HCT116 (cell line): ENCODE measurements around the gene BLOC1S3. TPM values are rescaled to one million over a fixed set of nuclear protein-coding genes. Genes with fewer than 3 reads are reported as not detected.

Experiments
- ATAC-seq: fragments of 200-7000 bp; cut with Tn5 transposase; 2 replicates; pipeline ENCODE4 v1.9.1; 2020; ENCODE audit warnings: mild to moderate bottlenecking, moderate library complexity
- BruUV-seq: library from RNA; stranded (reverse); fragments of 400-500 nt; replicated peaks from 2 replicates; lab custom pipeline; 2021; lab: Mats Ljungman, UMichigan
- CTCF ChIA-PET: fragments of 300-600 bp; sonication (Branson Sonifier 250); formaldehyde crosslinking; loops from one replicate; lab custom pipeline; 2021; ENCODE audit warnings: antibody characterized with exemption; lab: Charles Lee
- POLR2A ChIA-PET: fragments of 300-600, 350-600 bp; sonication (Branson Sonifier 250); formaldehyde crosslinking; loops from one replicate; lab custom pipeline; 2021; ENCODE audit warnings: antibody characterized with exemption; lab: Charles Lee
- RAD21 ChIA-PET, 2 experiments: fragments of 300-600 bp; sonication (Branson Sonifier 250); formaldehyde crosslinking; loops; one replicate each; lab custom pipeline; 2023; ENCODE audit warnings: low total read pairs in 2 of 2; ENCODE audit not compliant: uncharacterized antibody in 2 of 2, unreplicated experiment in 2 of 2, low non-redundant PET in 1 of 2; lab: Charles Lee
- DNase-seq: peaks from one replicate; pipeline ENCODE4 v3.0.0-alpha.2; 2010; ENCODE audit warnings: low read depth, low spot score
- H2AFZ ChIP-seq: fragments of 200-600 bp; shearing (Covaris generic), sonication (generic); 2 replicates; pipeline ENCODE4 v1.6.1; 2017; ENCODE audit warnings: low read depth, mixed run types, mixed read lengths, antibody characterized with exemption, low read length; ENCODE audit not compliant: poor library complexity, severe bottlenecking
- H3K27ac ChIP-seq: 2 replicates; pipeline ENCODE4 v1.5.1; 2012; ENCODE audit warnings: low read depth, low read length
- H3K27me3 ChIP-seq: fragments of 200-600 bp; sonication (generic); 2 replicates; pipeline ENCODE4 v1.6.1; 2016; ENCODE audit warnings: mixed run types, low read length, mixed read lengths; ENCODE audit not compliant: insufficient read depth
- H3K36me3 ChIP-seq, 2 experiments: fragments of 200-500 bp in 1 of 2; fragments of 200-600 bp in 1 of 2; sonication (Bioruptor generic) in 1 of 2; sonication (generic) in 1 of 2; 2 replicates each; pipeline versions ENCODE4 v1.5.1 to v1.6.1; 2014 to 2016; ENCODE audit warnings: low read length in 2 of 2, inconsistent platforms in 1 of 2, mixed read lengths in 1 of 2, mixed run types in 1 of 2; ENCODE audit not compliant: insufficient read depth in 2 of 2, control insufficient read depth in 1 of 2
- H3K4me1 ChIP-seq, 2 experiments: fragments of 200-600 bp in 1 of 2; sonication (generic) in 1 of 2; 2 replicates each; pipeline versions ENCODE4 v1.5.1 to v1.6.1; 2012 to 2017; ENCODE audit warnings: low read length in 2 of 2, inconsistent platforms in 1 of 2, mild to moderate bottlenecking in 1 of 2, mixed read lengths in 1 of 2, mixed run types in 1 of 2, moderate library complexity in 1 of 2; ENCODE audit not compliant: insufficient read depth in 2 of 2, control insufficient read depth in 1 of 2
- H3K4me2 ChIP-seq: fragments of 200-600 bp; sonication (generic); 2 replicates; pipeline ENCODE4 v1.6.1; 2017; ENCODE audit warnings: mixed run types, low read length, mixed read lengths
- H3K4me3 ChIP-seq, 2 experiments: fragments of 200-600 bp in 1 of 2; sonication (generic) in 1 of 2; replicated peaks in 1 of 2; 2 replicates each; pipeline ENCODE4 v1.5.1; 2011 to 2016; ENCODE audit warnings: low read length in 2 of 2, control low read depth in 1 of 2, low read depth in 1 of 2, mild to moderate bottlenecking in 1 of 2, mixed read lengths in 1 of 2, mixed run types in 1 of 2
- H3K79me2 ChIP-seq: fragments of 200-600 bp; sonication (generic); 2 replicates; pipeline ENCODE4 v1.6.1; 2017; ENCODE audit warnings: mild to moderate bottlenecking, mixed run types, low read length, moderate library complexity, mixed read lengths; ENCODE audit not compliant: insufficient read depth
- H3K9ac ChIP-seq: fragments of 200-600 bp; sonication (generic); 2 replicates; pipeline ENCODE4 v1.6.1; 2016; ENCODE audit warnings: low read length, mixed read lengths
- H3K9me2 ChIP-seq: fragments of 200-600 bp; sonication (generic), shearing (Covaris generic); 2 replicates; pipeline ENCODE4 v1.6.1; 2017; ENCODE audit warnings: mixed run types, mild to moderate bottlenecking, moderate library complexity; ENCODE audit not compliant: insufficient read depth
- H3K9me3 ChIP-seq, 2 experiments: fragments of 200-500 bp in 1 of 2; fragments of 200-600 bp in 1 of 2; sonication (Bioruptor generic) in 1 of 2; sonication (generic) in 1 of 2; 2 replicates each; pipeline ENCODE4 v1.6.1; 2014 to 2017; ENCODE audit warnings: low read length in 2 of 2, mixed read lengths in 2 of 2, inconsistent platforms in 1 of 2, low read depth in 1 of 2, mild to moderate bottlenecking in 1 of 2, mixed run types in 1 of 2, moderate library complexity in 1 of 2; ENCODE audit not compliant: control insufficient read depth in 1 of 2, insufficient read depth in 1 of 2
- H4K20me1 ChIP-seq: fragments of 200-600 bp; sonication (generic), shearing (Covaris generic); 2 replicates; pipeline ENCODE4 v1.6.1; 2017; ENCODE audit warnings: mixed run types, mild to moderate bottlenecking, moderate library complexity; ENCODE audit not compliant: insufficient read depth
- CEBPB ChIP-seq: IDR thresholded peaks from 2 replicates; pipeline ENCODE4 v1.6.1; 2012; ENCODE audit warnings: low read depth
- EZH2 ChIP-seq: fragments of 200-600 bp; sonication (generic); IDR thresholded peaks from 2 replicates; pipeline ENCODE4 v1.6.1; 2017; ENCODE audit warnings: antibody characterized with exemption, mixed run types
- EZH2phosphoT487 ChIP-seq: fragments of 200-600 bp; IDR thresholded peaks from 2 replicates; pipeline ENCODE4 v1.6.1; 2018; ENCODE audit warnings: antibody characterized with exemption, borderline replicate concordance
- FOSL1 ChIP-seq: IDR thresholded peaks from 2 replicates; pipeline ENCODE4 v1.6.1; 2012; ENCODE audit warnings: low read depth
- POLR2A ChIP-seq: IDR thresholded peaks from 2 replicates; pipeline ENCODE4 v1.7.0; 2011; ENCODE audit warnings: borderline replicate concordance; ENCODE audit not compliant: insufficient read depth, insufficient read length; ENCODE audit errors: extremely low read depth
- SIN3A ChIP-seq: IDR thresholded peaks from 2 replicates; pipeline ENCODE4 v1.6.1; 2012; ENCODE audit warnings: low read depth
- SRF ChIP-seq: IDR thresholded peaks from 2 replicates; pipeline ENCODE4 v1.6.1; 2012; ENCODE audit warnings: low read depth
- TCF7L2 ChIP-seq: IDR thresholded peaks from 2 replicates; pipeline ENCODE4 v1.7.0; 2011; ENCODE audit warnings: borderline replicate concordance, inconsistent platforms; ENCODE audit not compliant: insufficient read depth, insufficient read length; ENCODE audit errors: extremely low read depth
- YY1 ChIP-seq: IDR thresholded peaks from 2 replicates; pipeline ENCODE4 v1.6.1; 2011; ENCODE audit warnings: low read length, low read depth, moderate library complexity, mild to moderate bottlenecking; ENCODE audit not compliant: insufficient replicate concordance; ENCODE audit errors: extremely low read depth
- ZFX ChIP-seq: fragments of 450-650 bp; IDR thresholded peaks from 2 replicates; pipeline ENCODE4 v1.6.1; 2017
- ZNF274 ChIP-seq: fragments of 200-500 bp; sonication (Bioruptor generic); IDR thresholded peaks from 2 replicates; pipeline ENCODE4 v1.6.1; 2014; ENCODE audit warnings: mild to moderate bottlenecking, low read depth, low read length, inconsistent platforms
- intact Hi-C: fragments of 100-400 bp; cut with micrococcal nuclease; formaldehyde crosslinking; loops from 2 replicates; pipeline ENCODE4 v1.10.0; 2022
- total RNA-seq: library from RNA; stranded (reverse); gene quantifications from one replicate; pipeline ENCODE4 v1.2.1, GENCODE V29; 2021; ENCODE audit not compliant: unreplicated experiment
- TF ChIP-seq, protein P1 (sequence below): IDR thresholded peaks from 2 replicates; pipeline ENCODE4 v1.6.1; 2011; ENCODE audit warnings: mild to moderate bottlenecking, low read length, moderate library complexity; ENCODE audit not compliant: insufficient replicate concordance; ENCODE audit errors: extremely low read depth
- TF ChIP-seq, protein P2 (sequence below): IDR thresholded peaks from 2 replicates; pipeline ENCODE4 v1.6.1; 2012; ENCODE audit warnings: low read depth

Gene BLOC1S3
- total RNA-seq, 1 experiment from 2014 or later, result 12.2 TPM

DNA sequence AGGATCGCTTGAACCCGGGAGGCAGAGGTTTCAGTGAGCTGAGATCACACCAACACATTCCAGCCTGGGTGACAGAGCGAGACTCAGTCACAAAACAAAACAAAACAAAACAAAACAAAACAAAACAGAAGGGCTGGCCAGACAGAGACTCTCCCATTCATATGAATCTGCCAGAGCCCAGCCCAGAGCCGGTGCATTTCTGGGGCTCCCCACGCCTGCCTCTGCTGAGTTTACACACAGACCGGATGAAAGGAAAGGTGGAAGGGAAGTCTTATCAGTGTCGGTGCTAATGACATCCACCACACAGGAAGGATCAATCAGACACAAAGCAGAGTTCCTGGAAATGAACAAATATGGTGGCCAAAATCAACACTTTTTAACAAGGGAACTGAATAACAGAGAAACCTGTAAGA, 7.4 kb upstream of the BLOC1S3 start:
- no peak for TF ChIP-seq SRF
- TF ChIP-seq CEBPB, result no peak
- TF ChIP-seq ZFX, result no peak
- TF ChIP-seq, protein P1, sequence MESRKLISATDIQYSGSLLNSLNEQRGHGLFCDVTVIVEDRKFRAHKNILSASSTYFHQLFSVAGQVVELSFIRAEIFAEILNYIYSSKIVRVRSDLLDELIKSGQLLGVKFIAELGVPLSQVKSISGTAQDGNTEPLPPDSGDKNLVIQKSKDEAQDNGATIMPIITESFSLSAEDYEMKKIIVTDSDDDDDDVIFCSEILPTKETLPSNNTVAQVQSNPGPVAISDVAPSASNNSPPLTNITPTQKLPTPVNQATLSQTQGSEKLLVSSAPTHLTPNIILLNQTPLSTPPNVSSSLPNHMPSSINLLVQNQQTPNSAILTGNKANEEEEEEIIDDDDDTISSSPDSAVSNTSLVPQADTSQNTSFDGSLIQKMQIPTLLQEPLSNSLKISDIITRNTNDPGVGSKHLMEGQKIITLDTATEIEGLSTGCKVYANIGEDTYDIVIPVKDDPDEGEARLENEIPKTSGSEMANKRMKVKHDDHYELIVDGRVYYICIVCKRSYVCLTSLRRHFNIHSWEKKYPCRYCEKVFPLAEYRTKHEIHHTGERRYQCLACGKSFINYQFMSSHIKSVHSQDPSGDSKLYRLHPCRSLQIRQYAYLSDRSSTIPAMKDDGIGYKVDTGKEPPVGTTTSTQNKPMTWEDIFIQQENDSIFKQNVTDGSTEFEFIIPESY, result no peak
- TF ChIP-seq POLR2A, result no peak
- TF ChIP-seq TCF7L2, result no peak
- no peak for TF ChIP-seq YY1
- TF ChIP-seq ZNF274, result no peak
- no peak for TF ChIP-seq EZH2phosphoT487
- TF ChIP-seq, protein P2, sequence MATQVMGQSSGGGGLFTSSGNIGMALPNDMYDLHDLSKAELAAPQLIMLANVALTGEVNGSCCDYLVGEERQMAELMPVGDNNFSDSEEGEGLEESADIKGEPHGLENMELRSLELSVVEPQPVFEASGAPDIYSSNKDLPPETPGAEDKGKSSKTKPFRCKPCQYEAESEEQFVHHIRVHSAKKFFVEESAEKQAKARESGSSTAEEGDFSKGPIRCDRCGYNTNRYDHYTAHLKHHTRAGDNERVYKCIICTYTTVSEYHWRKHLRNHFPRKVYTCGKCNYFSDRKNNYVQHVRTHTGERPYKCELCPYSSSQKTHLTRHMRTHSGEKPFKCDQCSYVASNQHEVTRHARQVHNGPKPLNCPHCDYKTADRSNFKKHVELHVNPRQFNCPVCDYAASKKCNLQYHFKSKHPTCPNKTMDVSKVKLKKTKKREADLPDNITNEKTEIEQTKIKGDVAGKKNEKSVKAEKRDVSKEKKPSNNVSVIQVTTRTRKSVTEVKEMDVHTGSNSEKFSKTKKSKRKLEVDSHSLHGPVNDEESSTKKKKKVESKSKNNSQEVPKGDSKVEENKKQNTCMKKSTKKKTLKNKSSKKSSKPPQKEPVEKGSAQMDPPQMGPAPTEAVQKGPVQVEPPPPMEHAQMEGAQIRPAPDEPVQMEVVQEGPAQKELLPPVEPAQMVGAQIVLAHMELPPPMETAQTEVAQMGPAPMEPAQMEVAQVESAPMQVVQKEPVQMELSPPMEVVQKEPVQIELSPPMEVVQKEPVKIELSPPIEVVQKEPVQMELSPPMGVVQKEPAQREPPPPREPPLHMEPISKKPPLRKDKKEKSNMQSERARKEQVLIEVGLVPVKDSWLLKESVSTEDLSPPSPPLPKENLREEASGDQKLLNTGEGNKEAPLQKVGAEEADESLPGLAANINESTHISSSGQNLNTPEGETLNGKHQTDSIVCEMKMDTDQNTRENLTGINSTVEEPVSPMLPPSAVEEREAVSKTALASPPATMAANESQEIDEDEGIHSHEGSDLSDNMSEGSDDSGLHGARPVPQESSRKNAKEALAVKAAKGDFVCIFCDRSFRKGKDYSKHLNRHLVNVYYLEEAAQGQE, result no peak
- no peak for TF ChIP-seq FOSL1
- no peak for TF ChIP-seq EZH2
- TF ChIP-seq SIN3A, result no peak
- Histone ChIP-seq H3K27ac (no peak overlapping the region), H3K79me2 (no peaks in the 10 kb centered on the region), H3K27me3 (no peaks in the 10 kb centered on the region), H3K4me3 (no peak overlapping the region), H3K4me2 (no peak overlapping the region), H4K20me1 (no peaks in the 10 kb centered on the region), H3K9me3 (no peaks in the 10 kb centered on the region), H3K4me1 (peaks cover 4 to 14% of the 10 kb centered on the region in 2 experiments; a peak in 2 of 4 replicates), H2AFZ (no peak overlapping the region), H3K9me2 (no peaks in the 10 kb centered on the region), H3K36me3 (no peaks in the 10 kb centered on the region), H3K9ac (no peak overlapping the region)
- RAD21 ChIA-PET, result no interaction called here
- no peak for ATAC-seq
- CTCF ChIA-PET, result no interaction called here
- POLR2A ChIA-PET, result no interaction called here
- intact Hi-C loops, result loop anchor here (10.0 kb wide), 1 partner anchor 76 kb away; the partner anchor contains the start of gene PPP1R37
- DNase-seq, result no peak
- BruUV-seq, result no TSS peak
